Skeletal muscle satellite cell (primary cell): ENCODE data around the gene UBXN11.
A peak's percentile ranks its signal among the peaks of the same experiment; 100 is the strongest.
"Not testable (repeated sequence)": the region's sequence is repeated elsewhere in the genome, so short reads cannot be mapped to it uniquely, and the experiment has no call there.

Experiments
- H3K27me3 ChIP-seq: 2 replicates; pipeline ENCODE4 v1.7.0; 2013; ENCODE audit warnings: low read length; ENCODE audit not compliant: control insufficient read depth, insufficient read depth
- H3K36me3 ChIP-seq: 2 replicates; pipeline ENCODE4 v1.7.0; 2013; ENCODE audit warnings: mild to moderate bottlenecking, control low read depth, low read length; ENCODE audit not compliant: insufficient read depth
- H3K4me1 ChIP-seq: 2 replicates; pipeline ENCODE4 v1.7.0; 2013; ENCODE audit warnings: low read length; ENCODE audit not compliant: control insufficient read depth, insufficient read depth
- H3K4me2 ChIP-seq: 2 replicates; pipeline ENCODE4 v1.7.0; 2013; ENCODE audit warnings: mild to moderate bottlenecking, low read length
- H3K4me3 ChIP-seq: 2 replicates; pipeline ENCODE4 v1.7.0; 2013; ENCODE audit warnings: low read length
- H3K9ac ChIP-seq: 2 replicates; pipeline ENCODE4 v1.7.0; 2013; ENCODE audit warnings: mild to moderate bottlenecking, low read depth, low read length, moderate library complexity
- H3K9me3 ChIP-seq: replicated peaks from 2 replicates; pipeline ENCODE4 v1.7.0; 2013; ENCODE audit warnings: mild to moderate bottlenecking, control low read depth, low read length

UBXN11 gene

DNA sequence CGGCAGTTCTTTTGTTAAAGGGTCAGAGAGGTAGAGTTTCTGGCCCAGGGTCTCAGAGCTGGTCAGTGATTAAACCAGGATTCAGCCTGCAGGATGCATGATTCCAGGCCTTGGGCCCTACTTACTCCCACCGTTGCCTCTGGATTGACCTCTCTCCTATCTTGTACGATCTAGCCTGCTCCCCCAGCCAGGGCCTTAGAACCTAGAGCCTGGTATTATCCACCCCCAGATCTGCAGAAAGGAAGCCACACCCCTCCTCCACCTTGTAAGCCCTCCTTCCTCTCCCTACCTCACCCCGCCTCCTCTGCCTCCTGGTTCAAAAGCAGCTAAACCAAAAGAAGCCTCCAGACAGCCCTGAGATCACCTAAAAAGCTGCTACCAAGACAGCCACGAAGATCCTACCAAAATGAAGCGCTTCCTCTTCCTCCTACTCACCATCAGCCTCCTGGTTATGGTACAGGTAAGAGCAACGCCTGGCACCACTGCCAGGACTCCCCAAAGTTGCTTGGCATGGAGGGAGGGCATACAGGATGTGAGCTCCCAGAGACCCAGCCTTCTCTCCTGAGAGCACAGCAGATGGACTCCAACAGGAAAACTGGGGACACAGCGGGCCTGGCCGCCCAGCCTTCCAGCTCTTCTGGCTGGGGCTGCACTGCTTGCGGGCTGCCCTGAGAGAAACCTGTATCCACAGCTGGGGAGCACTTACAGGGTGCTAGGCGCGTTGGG, 11.3 kb upstream of the UBXN11 start, which contains the start of gene CD52:
Gene CD52, plus strand, starts transcription at position 347 of the 726 bp plus-strand sequence. Its CDS starts 60 bp downstream, at position 407.
- no peaks in the 10 kb centered on the region for H3K36me3 ChIP-seq
- H3K4me1 ChIP-seq, result peaks cover 13% of the 10 kb centered on the region
- peaks cover 3% of the 10 kb centered on the region for H3K27me3 ChIP-seq
- H3K4me2 ChIP-seq, result no peak within 1 kb of the TSS
- no peaks in the 10 kb centered on the region for H3K9me3 ChIP-seq
- no peak within 1 kb of the TSS for H3K4me3 ChIP-seq
- H3K9ac ChIP-seq, result no peak within 1 kb of the TSS

DNA sequence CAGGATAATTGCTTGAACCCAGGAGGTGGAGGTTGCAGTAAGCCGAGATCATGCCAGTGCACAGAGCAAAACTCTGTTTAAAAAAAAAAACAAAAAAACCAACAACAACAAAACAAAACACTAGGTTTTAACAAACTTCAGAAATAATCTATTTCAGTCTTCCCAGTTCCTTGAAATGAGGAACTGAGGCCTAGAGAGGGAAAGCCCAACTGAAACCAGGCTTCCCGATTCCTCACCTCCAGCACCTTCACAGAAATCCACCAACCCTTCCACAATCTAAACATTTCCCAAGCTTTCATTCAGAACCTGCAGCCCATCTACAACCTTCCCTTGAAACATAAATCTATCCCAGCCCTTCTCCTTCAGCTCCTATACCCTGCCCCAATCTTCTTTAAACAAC, 10.7 kb upstream of the UBXN11 start:
- H3K36me3 ChIP-seq, result no peaks in the 10 kb centered on the region
- H3K4me1 ChIP-seq, result peaks cover 13% of the 10 kb centered on the region
- no peak overlapping the region for H3K9ac ChIP-seq
- no peaks in the 10 kb centered on the region for H3K9me3 ChIP-seq
- H3K27me3 ChIP-seq, result peaks cover 3% of the 10 kb centered on the region
- no peak overlapping the region for H3K4me2 ChIP-seq
- no peak overlapping the region for H3K4me3 ChIP-seq

DNA sequence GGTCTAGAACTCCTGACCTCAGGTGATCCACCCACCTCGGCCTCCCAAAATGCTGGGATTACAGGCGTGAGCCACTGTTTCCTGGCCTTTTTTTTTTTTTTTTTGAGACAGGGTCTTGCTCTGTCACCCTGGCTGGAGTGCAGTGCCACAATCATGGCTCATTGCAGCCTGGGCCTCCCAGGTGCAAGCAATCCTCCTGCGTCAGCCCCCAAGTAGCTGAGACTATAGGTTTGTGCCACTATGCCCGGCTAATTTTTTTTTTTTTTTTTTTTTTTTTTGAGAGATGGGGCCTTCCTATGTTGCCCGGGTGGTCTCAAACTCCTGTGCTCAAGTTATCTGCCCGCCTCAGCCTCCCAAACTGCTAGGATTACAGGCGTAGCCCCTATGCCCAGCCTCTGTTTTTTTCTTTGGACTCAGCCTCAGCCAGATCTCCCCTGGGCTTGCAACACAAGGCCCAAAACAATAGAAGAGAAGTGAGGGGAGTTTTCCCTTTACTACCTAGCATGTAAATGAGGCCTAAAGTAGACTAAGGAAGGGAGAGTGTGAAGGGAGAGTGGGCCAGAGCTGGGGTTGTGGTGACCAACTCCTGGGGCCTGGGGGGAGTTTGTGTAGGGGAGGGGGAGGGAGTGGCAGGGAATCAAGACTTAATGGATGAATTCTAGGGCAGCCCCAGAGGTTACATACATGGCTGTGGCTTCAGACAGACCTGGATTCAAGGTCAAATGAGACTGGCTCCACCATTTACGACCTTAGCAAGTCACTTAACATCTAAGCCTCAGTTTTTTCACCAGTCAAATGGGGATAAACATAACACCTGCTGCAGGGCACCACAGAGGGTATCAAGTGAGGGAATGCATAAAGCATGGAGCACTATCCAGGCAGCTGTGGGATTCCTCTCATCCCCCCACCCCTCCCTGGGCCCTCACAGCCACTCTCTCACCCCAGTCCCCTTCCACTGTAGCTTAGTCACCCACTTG, 9.7 kb upstream of the UBXN11 start:
- H3K4me1 ChIP-seq, result peaks cover 10% of the 10 kb centered on the region
- H3K9ac ChIP-seq, result no peak overlapping the region
- no peak overlapping the region for H3K4me3 ChIP-seq

DNA sequence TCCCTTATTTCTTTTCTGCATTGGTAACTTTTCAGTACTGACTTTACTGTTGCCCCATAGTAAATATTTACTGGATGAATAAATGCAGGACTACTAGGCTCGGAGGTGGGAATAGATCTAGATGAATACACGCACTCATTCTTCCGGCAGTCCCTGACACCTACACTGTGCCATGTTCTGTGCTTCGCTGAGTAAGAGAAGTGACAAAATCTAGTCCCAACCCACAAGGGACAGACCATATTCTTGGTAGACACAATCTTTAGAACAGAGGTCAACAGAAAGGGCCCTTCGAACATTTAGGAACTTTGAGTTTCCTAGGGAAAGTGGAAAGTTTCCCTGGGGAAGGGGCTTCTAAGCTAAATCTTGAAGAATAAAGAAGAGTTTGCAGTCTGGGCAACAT, 8.1 kb upstream of the UBXN11 start:
- Histone ChIP-seq H3K9ac (no peak overlapping the region), H3K27me3 (peaks cover 9% of the 10 kb centered on the region), H3K4me1 (peaks cover 8% of the 10 kb centered on the region), H3K4me3 (no peak overlapping the region), H3K36me3 (no peaks in the 10 kb centered on the region), H3K9me3 (no peaks in the 10 kb centered on the region), H3K4me2 (no peak overlapping the region)

More for the DNA sequence above, 9.7 kb upstream of the UBXN11 start:
- peaks cover 9% of the 10 kb centered on the region for H3K27me3 ChIP-seq
- H3K4me2 ChIP-seq, result no peak overlapping the region
- no peaks in the 10 kb centered on the region for H3K9me3 ChIP-seq
- no peaks in the 10 kb centered on the region for H3K36me3 ChIP-seq

GRCh38 chr1:26307966-26308899, 1.8 kb upstream of the UBXN11 start:
- not testable (repeated sequence) for H3K36me3 ChIP-seq, H3K27me3 ChIP-seq, H3K4me2 ChIP-seq, H3K9me3 ChIP-seq, H3K4me3 ChIP-seq, H3K9ac ChIP-seq
- H3K4me1 ChIP-seq, result peaks cover 11% of the 10 kb centered on the region

GRCh38 chr1:26307363-26307781, 936 bp upstream of the UBXN11 start:
- Histone ChIP-seq H3K9ac (no peak overlapping the region), H3K4me3 (no peak overlapping the region), H3K9me3 (no peaks in the 10 kb centered on the region), H3K27me3 (peaks cover 6% of the 10 kb centered on the region), H3K4me1 (peaks cover 19% of the 10 kb centered on the region), H3K36me3 (no peaks in the 10 kb centered on the region), H3K4me2 (no peak overlapping the region)

DNA sequence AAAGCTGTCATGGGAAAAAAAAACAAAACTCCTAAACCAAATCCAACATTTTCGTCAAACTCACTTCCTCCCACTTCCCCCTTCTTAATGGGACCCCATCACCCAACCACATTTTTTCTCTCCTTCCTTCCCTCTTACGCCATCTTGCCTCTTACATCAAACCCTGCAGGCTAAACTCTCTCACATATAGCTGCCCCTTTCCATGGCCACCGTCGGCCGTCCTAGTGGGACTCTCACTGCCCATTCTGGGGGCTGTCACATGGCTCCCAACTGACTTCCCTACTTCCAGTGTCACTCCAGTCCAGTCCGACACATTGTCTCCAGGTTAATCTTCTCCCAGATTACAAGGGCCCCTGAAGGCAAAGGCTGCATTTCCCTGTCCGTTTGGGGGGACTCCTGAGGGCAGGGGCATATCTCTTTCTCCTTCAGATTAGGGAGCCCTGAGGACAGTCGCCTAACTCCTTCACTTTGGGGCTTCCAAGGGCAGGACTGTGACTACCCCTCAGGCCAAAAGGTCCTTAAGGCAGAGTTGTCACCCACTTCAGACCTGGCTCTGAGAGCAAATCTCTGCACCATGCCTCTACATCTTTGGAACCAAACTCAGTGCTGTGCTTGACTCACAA, 658 bp downstream of the UBXN11 start:
- H3K4me2 ChIP-seq, result peak overlapping the region; percentile 77
- H3K4me1 ChIP-seq, result peaks cover 19% of the 10 kb centered on the region
- no peaks in the 10 kb centered on the region for H3K9me3 ChIP-seq
- peak overlapping the region; percentile 82 for H3K4me3 ChIP-seq
- no peaks in the 10 kb centered on the region for H3K27me3 ChIP-seq
- no peaks in the 10 kb centered on the region for H3K36me3 ChIP-seq
- peak overlapping the region; percentile 77 for H3K9ac ChIP-seq

DNA sequence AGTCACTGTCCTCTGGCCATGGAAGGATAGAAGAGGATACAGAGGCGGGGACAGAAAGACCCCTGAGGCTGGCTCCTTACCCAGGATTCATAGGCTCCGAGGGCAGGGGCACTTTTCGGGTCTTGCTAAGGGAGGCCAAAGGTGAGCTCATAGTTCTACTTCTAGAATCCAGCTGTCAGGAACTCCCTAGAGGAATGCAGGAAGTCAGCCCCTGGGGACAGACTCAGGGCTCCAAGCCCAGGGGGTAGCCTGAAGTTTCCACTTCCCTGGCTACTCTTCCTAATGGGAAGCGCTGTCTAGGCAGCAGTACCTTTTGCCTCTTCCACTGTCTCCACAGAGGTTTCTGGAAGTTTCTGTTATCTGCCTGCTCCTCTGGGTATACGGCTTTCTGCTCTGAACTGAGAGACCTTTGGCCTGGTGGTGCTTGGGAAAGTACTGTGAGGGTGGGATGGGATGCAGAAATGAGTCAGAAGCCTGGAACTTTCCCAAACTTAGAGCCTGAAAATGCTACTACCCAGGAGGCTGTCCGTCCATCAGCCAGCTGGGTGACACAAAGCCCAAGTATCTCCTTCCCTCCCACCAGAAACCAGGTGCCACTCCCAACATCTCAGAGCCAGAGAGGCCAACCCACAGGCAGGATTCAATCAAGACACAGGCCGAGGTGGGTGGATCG, 3.6 kb downstream of the UBXN11 start:
- Histone ChIP-seq H3K36me3 (no peaks in the 10 kb centered on the region), H3K27me3 (no peaks in the 10 kb centered on the region), H3K4me2 (peak overlapping the region; percentile 46), H3K4me1 (peaks cover 25% of the 10 kb centered on the region), H3K4me3 (no peak overlapping the region), H3K9me3 (no peaks in the 10 kb centered on the region), H3K9ac (no peak overlapping the region)

DNA sequence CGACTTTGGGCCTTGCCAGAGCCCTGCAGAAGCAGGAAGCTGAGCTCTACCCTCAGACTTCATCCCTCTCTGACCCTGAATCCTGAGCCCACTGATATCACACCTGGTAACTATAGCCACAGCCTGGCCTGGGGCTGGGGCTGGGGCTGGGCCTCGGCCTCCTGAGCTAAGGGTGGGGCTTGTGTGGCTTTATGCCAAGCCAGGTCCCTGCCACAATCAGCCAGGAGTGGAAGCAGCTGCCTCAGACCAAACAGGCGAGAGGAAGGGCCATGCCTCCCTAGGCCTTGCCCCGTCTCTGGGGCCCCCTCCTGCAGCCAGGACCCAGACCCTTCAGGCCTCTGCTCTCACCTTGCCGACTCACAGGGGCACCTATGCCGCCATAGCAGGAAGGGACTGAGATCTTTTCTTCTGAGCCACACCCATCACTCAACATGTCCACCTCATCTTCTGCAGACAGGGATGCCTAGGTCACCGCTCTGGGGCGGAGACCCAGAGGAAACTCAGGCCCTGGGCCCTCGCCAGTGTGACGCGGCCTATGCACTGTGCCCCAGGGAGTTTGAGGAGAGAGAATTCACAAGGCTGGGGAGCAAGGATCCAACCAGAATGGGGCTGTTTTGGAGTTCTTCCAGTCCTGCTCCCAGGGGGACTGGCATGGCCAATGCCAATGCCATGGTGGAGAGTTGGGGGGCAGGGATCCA, 5.7 kb downstream of the UBXN11 start:
- Histone ChIP-seq H3K27me3 (no peaks in the 10 kb centered on the region), H3K9ac (no peak overlapping the region)

GRCh38 chr1:26297791-26298124, 8.7 kb downstream of the UBXN11 start:
- Histone ChIP-seq H3K4me1 (peaks cover 12% of the 10 kb centered on the region), H3K36me3 (no peaks in the 10 kb centered on the region), H3K27me3 (no peaks in the 10 kb centered on the region), H3K9me3 (no peaks in the 10 kb centered on the region), H3K9ac (no peak overlapping the region), H3K4me3 (no peak overlapping the region), H3K4me2 (peak overlapping the region; percentile 52)

More for the DNA sequence above, 5.7 kb downstream of the UBXN11 start:
- Histone ChIP-seq H3K4me2 (no peak overlapping the region), H3K4me1 (peaks cover 20% of the 10 kb centered on the region), H3K36me3 (no peaks in the 10 kb centered on the region), H3K4me3 (no peak overlapping the region), H3K9me3 (no peaks in the 10 kb centered on the region)
